ENCODE results near the gene RTL9.
"Not testable (repeated sequence)": the region's sequence is repeated elsewhere in the genome, so short reads cannot be mapped to it uniquely, and the experiment has no call there.

RTL9 gene

GRCh38 chrX:110322603-110323002 lies 36.0 kb upstream of the RTL9 start:
- H3K27me3 ChIP-seq (replicated peaks in 2 of 5; ENCODE audit: control insufficient read depth in 4 of 5, insufficient read depth in 5 of 5, low read length in 4 of 5): peaks cover 0 to 5% (median 0%) of the 10 kb centered on the region in 5 experiments
- ChIA-PET POLR2A (no interaction called here), CTCF (interaction anchor here (1.1 kb wide), 1 partner anchor 176 kb away, joined by 4 read pairs; no protein-coding TSS in a partner anchor)
- peaks cover 3 to 6% (median 4%) of the 10 kb centered on the region in 4 experiments for H3K4me1 ChIP-seq (ENCODE audit: control extremely low read depth in 1 of 4, control insufficient read depth in 4 of 4, insufficient read depth in 4 of 4, low read length in 3 of 4)
- no peaks in the 10 kb centered on the region for H3K9me3 ChIP-seq (ENCODE audit: control extremely low read depth in 1 of 5, control insufficient read depth in 4 of 5, insufficient read depth in 2 of 5, low read depth in 1 of 5, low read length in 4 of 5)
- 60% methylated on average over 3 of the region's 4 CpGs for WGBS (ENCODE audit: insufficient coverage)
- H3K4me3 ChIP-seq (ENCODE audit: control insufficient read depth in 1 of 7, extremely low read depth in 1 of 7, insufficient read depth in 4 of 7, low read depth in 2 of 7, low read length in 6 of 7): no peak overlapping the region
- DNase-seq: no peak
- H3K27ac ChIP-seq (ENCODE audit: insufficient read depth in 1 of 2, low read depth in 1 of 2, low read length in 2 of 2, poor library complexity in 1 of 2, severe bottlenecking in 2 of 2): no peak overlapping the region
- H3K36me3 ChIP-seq (ENCODE audit: control insufficient read depth in 4 of 4, insufficient read depth in 4 of 4, low read length in 3 of 4): no peaks in the 10 kb centered on the region

GRCh38 chrX:110326712-110327111 lies 31.9 kb upstream of the RTL9 start:
- WGBS (ENCODE audit: insufficient coverage): 65% methylated on average over 4 of the region's 4 CpGs
- H3K4me1 ChIP-seq (ENCODE audit: control extremely low read depth in 1 of 4, control insufficient read depth in 4 of 4, insufficient read depth in 4 of 4, low read length in 3 of 4): peaks cover 0 to 8% (median 0%) of the 10 kb centered on the region in 4 experiments
- ChIA-PET POLR2A (no interaction called here), CTCF (no interaction called here)
- H3K9me3 ChIP-seq (ENCODE audit: control extremely low read depth in 1 of 5, control insufficient read depth in 4 of 5, insufficient read depth in 2 of 5, low read depth in 1 of 5, low read length in 4 of 5): no peaks in the 10 kb centered on the region
- no peaks in the 10 kb centered on the region for H3K36me3 ChIP-seq (ENCODE audit: control insufficient read depth in 4 of 4, insufficient read depth in 4 of 4, low read length in 3 of 4)
- no peaks in the 10 kb centered on the region for H3K27me3 ChIP-seq (replicated peaks in 2 of 5; ENCODE audit: control insufficient read depth in 4 of 5, insufficient read depth in 5 of 5, low read length in 4 of 5)
- no peak overlapping the region for H3K4me3 ChIP-seq (ENCODE audit: control insufficient read depth in 1 of 7, extremely low read depth in 1 of 7, insufficient read depth in 4 of 7, low read depth in 2 of 7, low read length in 6 of 7)
- no peak overlapping the region for H3K27ac ChIP-seq (ENCODE audit: insufficient read depth in 1 of 2, low read depth in 1 of 2, low read length in 2 of 2, poor library complexity in 1 of 2, severe bottlenecking in 2 of 2)
- no peak for DNase-seq

- POLR2A ChIA-PET: no interaction called here
- Histone ChIP-seq H3K27ac (ENCODE audit: insufficient read depth in 1 of 2, low read depth in 1 of 2, low read length in 2 of 2, poor library complexity in 1 of 2, severe bottlenecking in 2 of 2) (no peak overlapping the region), H3K4me3 (ENCODE audit: control insufficient read depth in 1 of 7, extremely low read depth in 1 of 7, insufficient read depth in 4 of 7, low read depth in 2 of 7, low read length in 6 of 7) (no peak overlapping the region), H3K27me3 (replicated peaks in 2 of 5; ENCODE audit: control insufficient read depth in 4 of 5, insufficient read depth in 5 of 5, low read length in 4 of 5) (no peaks in the 10 kb centered on the region), H3K36me3 (ENCODE audit: control insufficient read depth in 4 of 4, insufficient read depth in 4 of 4, low read length in 3 of 4) (no peaks in the 10 kb centered on the region), H3K4me1 (ENCODE audit: control extremely low read depth in 1 of 4, control insufficient read depth in 4 of 4, insufficient read depth in 4 of 4, low read length in 3 of 4) (peaks cover 0 to 9% (median 0%) of the 10 kb centered on the region in 4 experiments), H3K9me3 (ENCODE audit: control extremely low read depth in 1 of 5, control insufficient read depth in 4 of 5, insufficient read depth in 2 of 5, low read depth in 1 of 5, low read length in 4 of 5) (no peaks in the 10 kb centered on the region)
- DNase-seq: peak in 1 of 3 donors; percentile 12
- WGBS (ENCODE audit: insufficient coverage): no CpG with 5 or more reads among the region's 1 CpG
- CTCF ChIA-PET: no interaction called here
These were observed 31.3 kb upstream of the RTL9 start for GRCh38 chrX:110327336-110327735.

- CTCF ChIA-PET; DNase-seq; H3K27me3 ChIP-seq (replicated peaks in 2 of 5; ENCODE audit: control insufficient read depth in 4 of 5, insufficient read depth in 5 of 5, low read length in 4 of 5); H3K9me3 ChIP-seq (ENCODE audit: control extremely low read depth in 1 of 5, control insufficient read depth in 4 of 5, insufficient read depth in 2 of 5, low read depth in 1 of 5, low read length in 4 of 5); H3K36me3 ChIP-seq (ENCODE audit: control insufficient read depth in 4 of 4, insufficient read depth in 4 of 4, low read length in 3 of 4); H3K4me1 ChIP-seq (ENCODE audit: control extremely low read depth in 1 of 4, control insufficient read depth in 4 of 4, insufficient read depth in 4 of 4, low read length in 3 of 4); POLR2A ChIA-PET; H3K27ac ChIP-seq (ENCODE audit: insufficient read depth in 1 of 2, low read depth in 1 of 2, low read length in 2 of 2, poor library complexity in 1 of 2, severe bottlenecking in 2 of 2); H3K4me3 ChIP-seq (ENCODE audit: control insufficient read depth in 1 of 7, extremely low read depth in 1 of 7, insufficient read depth in 4 of 7, low read depth in 2 of 7, low read length in 6 of 7): not testable (repeated sequence)
- WGBS (ENCODE audit: insufficient coverage): no CpG with 5 or more reads among the region's 1 CpG
These were observed 30.0 kb upstream of the RTL9 start for GRCh38 chrX:110328613-110329012.

GRCh38 chrX:110331444-110332030 lies 27.1 kb upstream of the RTL9 start:
- WGBS (ENCODE audit: insufficient coverage): 23% methylated on average over 1 of the region's 3 CpGs
- CTCF ChIA-PET: no interaction called here
- DNase-seq: no peak
- Histone ChIP-seq H3K27me3 (replicated peaks in 2 of 5; ENCODE audit: control insufficient read depth in 4 of 5, insufficient read depth in 5 of 5, low read length in 4 of 5) (no peaks in the 10 kb centered on the region), H3K27ac (ENCODE audit: insufficient read depth in 1 of 2, low read depth in 1 of 2, low read length in 2 of 2, poor library complexity in 1 of 2, severe bottlenecking in 2 of 2) (no peak overlapping the region), H3K4me1 (ENCODE audit: control extremely low read depth in 1 of 4, control insufficient read depth in 4 of 4, insufficient read depth in 4 of 4, low read length in 3 of 4) (peaks cover 0 to 9% (median 0%) of the 10 kb centered on the region in 4 experiments), H3K9me3 (ENCODE audit: control extremely low read depth in 1 of 5, control insufficient read depth in 4 of 5, insufficient read depth in 2 of 5, low read depth in 1 of 5, low read length in 4 of 5) (no peaks in the 10 kb centered on the region), H3K4me3 (ENCODE audit: control insufficient read depth in 1 of 7, extremely low read depth in 1 of 7, insufficient read depth in 4 of 7, low read depth in 2 of 7, low read length in 6 of 7) (no peak overlapping the region), H3K36me3 (ENCODE audit: control insufficient read depth in 4 of 4, insufficient read depth in 4 of 4, low read length in 3 of 4) (no peaks in the 10 kb centered on the region)
- POLR2A ChIA-PET: no interaction called here

- DNase-seq; H3K4me3 ChIP-seq (ENCODE audit: control insufficient read depth in 1 of 7, extremely low read depth in 1 of 7, insufficient read depth in 4 of 7, low read depth in 2 of 7, low read length in 6 of 7); POLR2A ChIA-PET; H3K27ac ChIP-seq (ENCODE audit: insufficient read depth in 1 of 2, low read depth in 1 of 2, low read length in 2 of 2, poor library complexity in 1 of 2, severe bottlenecking in 2 of 2); H3K4me1 ChIP-seq (ENCODE audit: control extremely low read depth in 1 of 4, control insufficient read depth in 4 of 4, insufficient read depth in 4 of 4, low read length in 3 of 4); H3K27me3 ChIP-seq (replicated peaks in 2 of 5; ENCODE audit: control insufficient read depth in 4 of 5, insufficient read depth in 5 of 5, low read length in 4 of 5); CTCF ChIA-PET; H3K9me3 ChIP-seq (ENCODE audit: control extremely low read depth in 1 of 5, control insufficient read depth in 4 of 5, insufficient read depth in 2 of 5, low read depth in 1 of 5, low read length in 4 of 5); H3K36me3 ChIP-seq (ENCODE audit: control insufficient read depth in 4 of 4, insufficient read depth in 4 of 4, low read length in 3 of 4): not testable (repeated sequence)
- no CpG with 5 or more reads among the region's 1 CpG for WGBS (ENCODE audit: insufficient coverage)
These were observed 25.2 kb upstream of the RTL9 start for GRCh38 chrX:110333458-110333857.

- no peaks in the 10 kb centered on the region for H3K36me3 ChIP-seq (ENCODE audit: control insufficient read depth in 4 of 4, insufficient read depth in 4 of 4, low read length in 3 of 4)
- WGBS (ENCODE audit: insufficient coverage): 84% methylated on average over 4 of the region's 4 CpGs
- ChIA-PET POLR2A (no interaction called here), CTCF (no interaction called here)
- H3K27me3 ChIP-seq (replicated peaks in 2 of 5; ENCODE audit: control insufficient read depth in 4 of 5, insufficient read depth in 5 of 5, low read length in 4 of 5): peaks cover 0 to 5% (median 0%) of the 10 kb centered on the region in 5 experiments
- no peaks in the 10 kb centered on the region for H3K9me3 ChIP-seq (ENCODE audit: control extremely low read depth in 1 of 5, control insufficient read depth in 4 of 5, insufficient read depth in 2 of 5, low read depth in 1 of 5, low read length in 4 of 5)
- DNase-seq: no peak
- no peak overlapping the region for H3K27ac ChIP-seq (ENCODE audit: insufficient read depth in 1 of 2, low read depth in 1 of 2, low read length in 2 of 2, poor library complexity in 1 of 2, severe bottlenecking in 2 of 2)
- no peaks in the 10 kb centered on the region for H3K4me1 ChIP-seq (ENCODE audit: control extremely low read depth in 1 of 4, control insufficient read depth in 4 of 4, insufficient read depth in 4 of 4, low read length in 3 of 4)
- no peak overlapping the region for H3K4me3 ChIP-seq (ENCODE audit: control insufficient read depth in 1 of 7, extremely low read depth in 1 of 7, insufficient read depth in 4 of 7, low read depth in 2 of 7, low read length in 6 of 7)
These were observed 19.7 kb upstream of the RTL9 start for GRCh38 chrX:110338935-110339334.

All from common myeloid progenitor, CD34-positive (primary cell).